Right lobe of liver (tissue), 6 donors: ENCODE results near the gene DDX21. TPM values are rescaled to one million over a fixed set of nuclear protein-coding genes. Genes with fewer than 3 reads are reported as not detected.

Experiments
- ATAC-seq, 4 donors: fragments of 200-7000 bp; cut with Tn5 transposase; one replicate each; pipeline ENCODE4 v1.9.1; 2020; ENCODE audit warnings: mild to moderate bottlenecking in 4 of 4, moderate library complexity in 4 of 4
- DNase-seq, 3 donors: peaks; one replicate each; pipeline ENCODE4 v3.0.0-alpha.2; 2020
- H3K27ac ChIP-seq, 3 donors: fragments of 200-600 bp; one replicate each; pipeline ENCODE4 v1.8.0; 2022
- H3K27me3 ChIP-seq, 2 donors: fragments of 200-600 bp; one replicate each; pipeline ENCODE4 v1.8.0; 2022
- H3K36me3 ChIP-seq, 4 donors: fragments of 200-600 bp; sonication (generic) in 1 of 4; one replicate each; pipeline versions ENCODE4 v1.5.1 to v1.8.0; 2017 to 2022; ENCODE audit warnings: control low read depth in 1 of 4
- H3K4me1 ChIP-seq, 4 donors: fragments of 200-600 bp; sonication (generic) in 1 of 4; one replicate each; pipeline versions ENCODE4 v1.5.1 to v1.8.0; 2017 to 2022; ENCODE audit warnings: control low read depth in 1 of 4
- H3K4me3 ChIP-seq, 3 donors: fragments of 200-600 bp; one replicate each; pipeline ENCODE4 v1.8.0; 2022
- H3K9me3 ChIP-seq, 4 donors: fragments of 200-600 bp; sonication (generic) in 1 of 4; one replicate each; pipeline versions ENCODE4 v1.5.1 to v1.8.0; 2017 to 2022; ENCODE audit warnings: control low read depth in 1 of 4
- CTCF ChIP-seq, 4 donors: fragments of 200-600 bp in 3 of 4; fragments of 450-650 bp in 1 of 4; IDR thresholded peaks; one replicate each; pipeline versions ENCODE4 v1.5.1 to v1.8.0; 2016 to 2022; ENCODE audit warnings: antibody characterized with exemption in 4 of 4, mild to moderate bottlenecking in 2 of 4
- POLR2A ChIP-seq: fragments of 450-650 bp; IDR thresholded peaks from one replicate; pipeline ENCODE4 v1.6.1; 2017; ENCODE audit warnings: antibody characterized with exemption, mild to moderate bottlenecking
- WGBS: methylation state at CpG from one replicate; pipeline ENCODE4 v1.1.6; 2018; ENCODE audit warnings: low coverage, low lambda C conversion rate; ENCODE audit not compliant: insufficient coverage; ENCODE audit errors: missing lambda C conversion rate; 5-methylcytosine and 5-hydroxymethylcytosine counted together
- intact Hi-C, 2 donors: fragments of 100-400 bp; cut with DNase I; formaldehyde crosslinking; loops; one replicate each; pipeline versions ENCODE4 v1.11.2 to v1.14.1; 2022
- total RNA-seq, 6 experiments: library from RNA; depleted of rRNA in 2 of 6; stranded (reverse); fragments of >200 nt in 2 of 6; fragmentation: NEBNext Ultra II Directional in 3 of 6; extraction: Animal tissue kit (Norgen Biotek cat#: 25700) in 3 of 6; gene quantifications; one replicate each; pipeline versions ENCODE4 v1.1.0 to v1.2.4, GENCODE V29; 2016 to 2023
- donor health status: DM: no; HTN: yes; CAD: no.
- donor health status: DM: no; HTN: no; CAD: no.
- donor health status: DM: no; HTN: no; CAD: no.
- donor health status: DM: no; HTN: yes; CAD: no.
- donor health status: DM: no; HTN: yes; CAD: no.

DDX21 gene
- total RNA-seq, 6 experiments from 2014 or later = 12.7 to 43.1 (median 29.1) TPM

- Histone ChIP-seq H3K36me3 (peaks cover 0 to 2% (median under 1%) of the 10 kb centered on the region in 4 donors), H3K9me3 (no peaks in the 10 kb centered on the region), H3K4me1 (peaks cover 0 to 21% (median 8%) of the 10 kb centered on the region in 4 donors), H3K27me3 (no peaks in the 10 kb centered on the region), H3K4me3 (no peak overlapping the region), H3K27ac (no peak overlapping the region)
- intact Hi-C loops = no loop called here
- ATAC-seq (no peak), DNase-seq (no peak)
- 77% methylated on average over 11 of the region's 12 CpGs for WGBS
- TF ChIP-seq CTCF (IDR thresholded peaks at IDR 0.05) (no peak), POLR2A (no peak)
Observed at GRCh38 chr10:68954904-68955303, 1.1 kb upstream of the DDX21 start.

GRCh38 chr10:68955355-68955831 is 577 bp upstream of the DDX21 start:
- H3K9me3 ChIP-seq = no peaks in the 10 kb centered on the region
- ATAC-seq (no peak), DNase-seq (no peak)
- TF ChIP-seq POLR2A = no peak
- no peak for TF ChIP-seq CTCF (IDR thresholded peaks at IDR 0.05)
- peaks cover 0 to 7% (median 3%) of the 10 kb centered on the region in 4 donors for H3K36me3 ChIP-seq
- intact Hi-C loops = no loop called here
- H3K27me3 ChIP-seq = no peaks in the 10 kb centered on the region
- peak overlapping the region; percentile 64 to 90 (median 78) for H3K27ac ChIP-seq
- H3K4me1 ChIP-seq = peaks cover 0 to 21% (median 8%) of the 10 kb centered on the region in 4 donors
- WGBS = 2% methylated on average over 16 of the region's 16 CpGs
- peak overlapping the region; percentile 95 to 99 (median 95) for H3K4me3 ChIP-seq

- Histone ChIP-seq H3K9me3 (no peaks in the 10 kb centered on the region), H3K4me3 (peak overlapping the region; percentile 95 to 99 (median 95)), H3K36me3 (peaks cover 0 to 23% (median 5%) of the 10 kb centered on the region in 4 donors), H3K27me3 (no peaks in the 10 kb centered on the region), H3K4me1 (peaks cover 0 to 21% (median 8%) of the 10 kb centered on the region in 4 donors), H3K27ac (peak overlapping the region; percentile 64 to 90 (median 78))
- no peak for TF ChIP-seq CTCF (IDR thresholded peaks at IDR 0.05)
- TF ChIP-seq POLR2A = no peak
- intact Hi-C loops = no loop called here
- ATAC-seq (no peak), DNase-seq (no peak)
- WGBS = 23% methylated on average over 7 of the region's 7 CpGs
Observed at GRCh38 chr10:68957284-68957615, 1.3 kb downstream of the DDX21 start.

GRCh38 chr10:68957654-68958053 is 1.7 kb downstream of the DDX21 start:
- no peak for ATAC-seq
- Histone ChIP-seq H3K4me1 (peaks cover 0 to 21% (median 8%) of the 10 kb centered on the region in 4 donors), H3K27me3 (no peaks in the 10 kb centered on the region), H3K9me3 (no peaks in the 10 kb centered on the region), H3K36me3 (peaks cover 0 to 27% (median 8%) of the 10 kb centered on the region in 4 donors), H3K27ac (peak overlapping the region in 2 of 3 donors; percentile 78 to 90), H3K4me3 (peak overlapping the region; percentile 95 to 99 (median 95))
- intact Hi-C loops = no loop called here
- TF ChIP-seq CTCF (IDR thresholded peaks at IDR 0.05) (peak in 1 of 4 donors; percentile 12), POLR2A (no peak)
- WGBS = 60% methylated on average over 3 of the region's 3 CpGs
- DNase-seq = no peak
